ENCODE data around the gene FAM222A.

FAM222A gene

DNA sequence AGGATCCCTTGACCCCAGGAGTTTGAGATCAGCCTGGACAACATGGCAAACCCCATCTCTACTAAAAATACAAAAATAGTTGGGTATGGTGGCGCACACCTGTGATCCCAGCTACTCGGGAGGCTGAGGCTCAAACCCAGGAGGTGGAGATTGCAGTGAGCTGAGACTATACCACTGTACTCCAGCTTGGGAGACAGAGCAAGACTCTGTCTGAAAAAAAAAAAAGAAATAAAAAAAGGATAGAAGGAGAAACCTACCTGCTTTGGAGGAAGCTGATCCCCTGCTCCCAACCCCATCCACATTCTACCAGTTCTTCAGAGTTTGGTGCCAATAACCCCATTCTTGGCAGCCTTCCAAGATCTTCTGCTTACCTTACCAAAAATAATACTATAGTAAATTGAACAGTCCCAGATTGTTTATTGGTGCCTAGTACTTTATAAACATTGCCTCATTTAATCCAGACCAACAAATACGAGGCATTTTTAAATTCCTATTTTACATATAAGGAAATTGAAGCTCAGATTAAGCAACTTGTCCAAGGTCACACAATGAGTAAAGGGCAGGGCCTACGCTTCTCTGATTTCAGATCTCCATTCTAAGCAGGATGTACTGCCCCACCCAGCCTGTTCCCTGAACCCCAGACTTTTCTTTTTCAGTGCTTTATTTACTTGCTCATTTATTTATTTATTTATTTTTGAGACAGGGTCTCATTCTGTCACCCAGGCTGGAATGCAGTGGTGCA lies 33.2 kb upstream of the FAM222A start:
- Histone ChIP-seq H3K4me1 (ENCODE audit: insufficient read depth, low read length) (peaks cover 6% of the 10 kb centered on the region; the same call in 1 of the 2 replicates), H3K36me3 (ENCODE audit: insufficient read depth, low read length) (no peaks in the 10 kb centered on the region), H3K9me3 (ENCODE audit: insufficient read depth, low read depth, low read length) (no peaks in the 10 kb centered on the region), H3K4me3 (ENCODE audit: low read length) (no peak overlapping the region), H3K27me3 (ENCODE audit: insufficient read depth, low read length) (0 out of 2 replicates have a peak, but pooled peaks cover 2% of the 10 kb centered on the region), H3K27ac (ENCODE audit: low read depth, low read length) (no peak overlapping the region), H3K9ac (ENCODE audit: low read depth, low read length) (no peak overlapping the region)
- 92% methylated on average over 4 of the region's 4 CpGs for WGBS

DNA sequence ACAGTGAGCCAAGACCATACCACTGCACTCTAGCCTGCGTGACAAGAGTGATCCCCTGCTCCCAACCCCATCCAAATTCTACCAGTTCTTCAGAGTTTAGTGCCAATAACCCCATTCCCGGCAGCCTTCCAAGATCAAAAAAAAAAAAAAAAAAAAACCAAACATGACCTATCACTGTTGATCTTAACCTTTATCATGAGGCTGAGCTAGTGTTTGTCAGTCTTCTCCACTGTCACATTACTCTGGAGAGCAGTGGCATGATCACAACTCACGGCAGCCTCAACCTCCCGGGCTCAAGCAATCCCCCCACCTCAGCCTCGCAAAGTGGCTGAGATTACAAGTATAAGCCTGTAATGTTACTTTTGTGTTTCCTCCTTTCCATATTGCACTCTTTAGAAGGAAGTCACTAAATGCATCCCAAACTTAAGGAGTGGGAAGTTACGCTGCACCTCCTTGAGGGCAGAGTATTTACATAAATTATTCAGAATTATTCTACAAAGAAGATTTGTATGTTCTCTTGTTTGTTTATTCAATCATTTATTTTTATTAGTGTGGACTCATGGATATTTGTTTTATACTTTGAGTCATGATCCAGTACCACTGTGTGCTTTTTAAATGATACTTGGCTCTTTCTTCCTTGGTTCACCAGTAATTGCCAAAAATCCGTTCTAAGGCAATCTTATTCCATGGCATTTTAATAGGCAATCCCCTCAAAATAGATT lies 31.5 kb upstream of the FAM222A start:
- Histone ChIP-seq H3K27ac (ENCODE audit: low read depth, low read length) (no peak overlapping the region), H3K4me1 (ENCODE audit: insufficient read depth, low read length) (peaks cover 6% of the 10 kb centered on the region; the same call in 1 of the 2 replicates), H3K9ac (ENCODE audit: low read depth, low read length) (no peak overlapping the region), H3K27me3 (ENCODE audit: insufficient read depth, low read length) (0 out of 2 replicates have a peak, but pooled peaks cover 2% of the 10 kb centered on the region), H3K4me3 (ENCODE audit: low read length) (no peak overlapping the region), H3K36me3 (ENCODE audit: insufficient read depth, low read length) (no peaks in the 10 kb centered on the region), H3K9me3 (ENCODE audit: insufficient read depth, low read depth, low read length) (no peaks in the 10 kb centered on the region)
- WGBS, result 87% methylated on average over 6 of the region's 7 CpGs

DNA sequence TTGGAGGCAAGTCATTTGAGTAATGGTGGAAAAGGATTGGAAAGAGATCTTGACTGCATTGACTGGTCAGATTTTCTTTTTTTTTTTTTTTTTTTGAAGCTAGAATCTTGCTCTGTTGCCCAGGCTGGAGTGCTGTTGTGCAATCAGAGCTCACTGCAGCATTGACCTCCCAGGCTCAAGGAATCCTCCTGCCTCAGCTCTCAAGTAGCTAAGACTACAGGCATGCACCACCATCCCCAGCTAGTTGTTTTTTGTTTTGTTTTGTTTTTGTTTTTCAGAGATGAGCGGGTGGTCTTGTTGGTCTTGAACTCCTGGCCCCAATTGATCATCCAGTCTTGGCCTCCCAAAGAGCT lies 30.9 kb upstream of the FAM222A start:
- no peaks in the 10 kb centered on the region for H3K9me3 ChIP-seq (ENCODE audit: insufficient read depth, low read depth, low read length)
- H3K27me3 ChIP-seq (ENCODE audit: insufficient read depth, low read length), result 0 out of 2 replicates have a peak, but pooled peaks cover 2% of the 10 kb centered on the region
- no peak overlapping the region for H3K9ac ChIP-seq (ENCODE audit: low read depth, low read length)
- no peaks in the 10 kb centered on the region for H3K36me3 ChIP-seq (ENCODE audit: insufficient read depth, low read length)
- H3K4me3 ChIP-seq (ENCODE audit: low read length), result no peak overlapping the region
- peaks cover 6% of the 10 kb centered on the region; the same call in 1 of the 2 replicates for H3K4me1 ChIP-seq (ENCODE audit: insufficient read depth, low read length)
- 100% methylated on average over 1 of the region's 1 CpG for WGBS
- no peak overlapping the region for H3K27ac ChIP-seq (ENCODE audit: low read depth, low read length)

DNA sequence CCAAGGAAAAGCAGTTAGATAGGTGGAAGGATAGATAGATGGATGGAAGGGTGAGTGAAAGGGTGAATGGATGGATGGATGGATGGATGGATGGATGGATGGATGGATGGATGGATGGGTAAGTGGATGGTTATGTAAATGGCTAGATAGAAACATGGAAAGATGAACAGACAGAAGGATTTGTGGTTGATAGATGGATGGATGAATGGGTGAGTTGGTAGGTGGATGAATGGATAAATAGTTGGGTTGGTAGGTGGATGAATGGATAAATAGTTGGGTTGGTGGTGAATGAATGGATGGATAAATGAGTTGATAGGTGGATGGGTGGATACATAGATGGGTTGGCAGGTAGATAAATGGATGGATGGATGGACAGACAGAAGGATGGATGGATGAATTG lies 30.3 kb upstream of the FAM222A start:
- Histone ChIP-seq H3K9ac (ENCODE audit: low read depth, low read length) (no peak overlapping the region), H3K27me3 (ENCODE audit: insufficient read depth, low read length) (0 out of 2 replicates have a peak, but pooled peaks cover 2% of the 10 kb centered on the region), H3K4me3 (ENCODE audit: low read length) (no peak overlapping the region), H3K36me3 (ENCODE audit: insufficient read depth, low read length) (no peaks in the 10 kb centered on the region), H3K4me1 (ENCODE audit: insufficient read depth, low read length) (peaks cover 6% of the 10 kb centered on the region; the same call in 1 of the 2 replicates), H3K9me3 (ENCODE audit: insufficient read depth, low read depth, low read length) (no peaks in the 10 kb centered on the region), H3K27ac (ENCODE audit: low read depth, low read length) (no peak overlapping the region)

DNA sequence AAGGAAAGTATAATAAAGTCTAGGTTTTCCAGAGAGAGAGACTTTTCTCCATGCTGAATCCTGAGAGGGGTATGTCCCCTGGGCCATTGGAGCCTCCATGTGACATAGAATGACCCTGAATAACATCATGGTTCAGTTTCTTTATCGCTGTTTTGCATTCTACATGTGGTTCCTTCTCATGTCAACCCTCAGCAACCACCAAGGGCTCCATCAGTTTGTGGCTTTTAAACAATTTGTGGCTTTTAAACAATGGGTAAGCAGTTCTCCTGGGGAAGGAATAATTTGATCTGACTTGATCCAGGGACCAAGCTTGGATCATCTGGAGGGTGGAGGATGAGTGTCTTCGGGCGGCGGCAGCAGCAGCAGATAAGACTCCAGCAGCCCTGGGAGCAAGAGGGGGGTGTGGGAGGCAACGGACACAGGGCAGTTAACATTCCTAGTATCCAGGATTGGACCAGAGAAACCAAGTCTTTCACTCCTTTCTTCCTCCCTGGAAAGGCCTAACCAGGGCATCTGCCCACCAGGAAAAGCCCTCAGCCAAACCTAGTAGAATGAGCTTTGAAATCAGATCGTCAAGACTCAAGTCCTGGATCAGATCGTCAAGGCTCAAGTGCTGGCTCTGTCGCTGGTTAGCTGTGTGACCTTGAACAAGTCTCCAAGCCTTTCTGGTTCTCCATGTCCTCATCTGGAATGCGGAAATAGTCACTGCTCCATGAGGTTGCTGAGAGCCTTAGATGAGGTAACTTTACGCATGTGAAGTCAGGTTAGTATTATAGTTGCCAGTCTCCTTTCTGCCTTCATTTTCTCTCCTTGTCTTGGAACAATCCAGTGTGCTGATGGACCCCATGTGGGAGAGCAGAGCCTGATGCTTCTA lies 27.8 kb upstream of the FAM222A start:
- Histone ChIP-seq H3K4me3 (ENCODE audit: low read length) (no peak overlapping the region), H3K9me3 (ENCODE audit: insufficient read depth, low read depth, low read length) (no peaks in the 10 kb centered on the region), H3K27me3 (ENCODE audit: insufficient read depth, low read length) (0 out of 2 replicates have a peak, but pooled peaks cover 2% of the 10 kb centered on the region), H3K36me3 (ENCODE audit: insufficient read depth, low read length) (no peaks in the 10 kb centered on the region), H3K9ac (ENCODE audit: low read depth, low read length) (no peak overlapping the region), H3K27ac (ENCODE audit: low read depth, low read length) (no peak overlapping the region), H3K4me1 (ENCODE audit: insufficient read depth, low read length) (no peaks in the 10 kb centered on the region)
- 84% methylated on average over 10 of the region's 10 CpGs for WGBS

DNA sequence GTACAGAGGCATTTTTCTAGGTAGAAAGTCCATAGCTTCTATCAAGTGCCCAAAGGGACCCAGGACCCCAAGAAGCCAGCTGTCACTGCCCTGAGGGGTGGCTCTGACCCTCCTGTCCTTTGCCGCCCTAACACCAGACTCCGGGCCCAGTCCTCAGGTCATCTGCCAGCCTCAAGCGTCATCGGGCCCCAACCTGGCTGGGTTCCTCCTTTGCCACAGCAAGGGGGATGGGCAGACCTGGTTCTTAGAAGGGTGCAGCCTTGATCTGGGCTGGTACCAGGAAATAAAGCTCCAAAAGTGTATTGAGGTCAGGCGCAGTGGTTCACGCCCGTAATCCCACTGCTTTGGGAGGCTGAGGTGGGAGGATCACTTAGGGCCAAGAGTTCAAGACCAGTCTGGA lies 27.1 kb upstream of the FAM222A start:
- Histone ChIP-seq H3K36me3 (ENCODE audit: insufficient read depth, low read length) (no peaks in the 10 kb centered on the region), H3K9ac (ENCODE audit: low read depth, low read length) (no peak overlapping the region), H3K4me3 (ENCODE audit: low read length) (no peak overlapping the region), H3K27me3 (ENCODE audit: insufficient read depth, low read length) (0 out of 2 replicates have a peak, but pooled peaks cover 2% of the 10 kb centered on the region), H3K9me3 (ENCODE audit: insufficient read depth, low read depth, low read length) (no peaks in the 10 kb centered on the region), H3K4me1 (ENCODE audit: insufficient read depth, low read length) (no peaks in the 10 kb centered on the region), H3K27ac (ENCODE audit: low read depth, low read length) (no peak overlapping the region)
- 95% methylated on average over 7 of the region's 7 CpGs for WGBS

DNA sequence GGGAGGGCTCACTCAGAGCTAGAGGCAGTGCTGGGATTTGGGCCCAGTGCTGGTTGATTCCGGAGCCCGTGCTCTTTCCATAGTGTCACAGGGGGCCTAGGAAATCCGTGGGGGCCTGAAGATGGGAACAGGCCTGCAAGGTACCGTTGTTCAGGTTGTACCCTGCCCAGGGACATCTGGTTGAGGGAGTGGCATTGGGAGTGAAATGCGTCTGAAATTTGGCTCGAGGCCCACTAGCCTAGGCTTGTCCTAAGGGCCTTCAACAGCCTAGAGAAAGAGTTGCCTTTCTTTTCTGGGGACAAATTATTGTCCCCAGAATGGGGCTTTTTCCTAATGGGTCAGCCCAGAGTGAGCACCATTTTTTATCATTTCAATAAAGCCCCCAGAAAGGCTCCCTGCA lies 26.4 kb upstream of the FAM222A start:
- Histone ChIP-seq H3K4me1 (ENCODE audit: insufficient read depth, low read length) (no peaks in the 10 kb centered on the region), H3K36me3 (ENCODE audit: insufficient read depth, low read length) (no peaks in the 10 kb centered on the region), H3K9me3 (ENCODE audit: insufficient read depth, low read depth, low read length) (no peaks in the 10 kb centered on the region), H3K27me3 (ENCODE audit: insufficient read depth, low read length) (0 out of 2 replicates have a peak, but pooled peaks cover 2% of the 10 kb centered on the region), H3K4me3 (ENCODE audit: low read length) (no peak overlapping the region), H3K9ac (ENCODE audit: low read depth, low read length) (no peak overlapping the region), H3K27ac (ENCODE audit: low read depth, low read length) (no peak overlapping the region)
- WGBS, result 88% methylated on average over 6 of the region's 6 CpGs

DNA sequence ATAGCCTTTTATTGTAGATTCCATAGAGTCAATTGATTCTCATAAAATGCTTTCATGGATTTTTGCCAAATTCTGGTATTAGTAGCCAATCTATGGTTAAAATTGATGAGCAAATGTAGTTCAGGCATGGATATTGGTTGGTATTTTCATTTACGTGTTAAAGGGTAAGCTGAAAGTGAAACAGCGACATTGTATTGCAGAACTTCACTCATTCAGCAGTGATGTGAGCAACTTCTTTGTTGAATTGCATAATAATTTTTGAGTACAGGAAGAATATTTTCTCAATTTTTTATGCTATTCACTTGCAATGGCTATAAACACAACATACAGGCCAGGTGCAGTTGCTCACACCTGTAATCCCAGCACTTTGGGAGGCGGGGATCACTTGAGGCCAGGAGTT lies 24.2 kb upstream of the FAM222A start:
- H3K4me1 ChIP-seq (ENCODE audit: insufficient read depth, low read length), result no peaks in the 10 kb centered on the region
- H3K27ac ChIP-seq (ENCODE audit: low read depth, low read length), result no peak overlapping the region
- no peak overlapping the region for H3K4me3 ChIP-seq (ENCODE audit: low read length)
- no peaks in the 10 kb centered on the region for H3K27me3 ChIP-seq (ENCODE audit: insufficient read depth, low read length)
- 92% methylated on average over 3 of the region's 3 CpGs for WGBS
- H3K9me3 ChIP-seq (ENCODE audit: insufficient read depth, low read depth, low read length), result no peaks in the 10 kb centered on the region
- no peaks in the 10 kb centered on the region for H3K36me3 ChIP-seq (ENCODE audit: insufficient read depth, low read length)
- H3K9ac ChIP-seq (ENCODE audit: low read depth, low read length), result no peak overlapping the region

DNA sequence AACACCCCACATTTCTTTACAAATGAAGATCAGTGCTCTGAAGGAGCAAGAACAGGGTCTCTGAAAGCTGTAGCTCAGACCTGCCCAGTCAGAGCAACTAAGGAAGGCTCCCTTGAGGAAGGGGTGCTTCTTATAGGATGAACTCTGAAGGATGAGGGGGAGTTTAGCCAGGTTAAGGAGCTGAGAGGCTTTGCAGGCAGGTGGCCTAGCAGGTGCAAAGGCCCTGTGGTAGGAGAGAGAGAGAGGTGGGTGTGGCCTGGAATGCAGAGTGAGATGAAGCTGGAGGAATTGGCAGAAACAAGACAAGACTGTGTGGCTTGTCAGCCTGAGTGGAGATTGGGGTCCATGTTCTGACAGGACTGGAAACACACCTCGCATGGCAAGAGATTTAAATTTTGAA lies 20.5 kb upstream of the FAM222A start:
- Histone ChIP-seq H3K9me3 (ENCODE audit: insufficient read depth, low read depth, low read length) (no peaks in the 10 kb centered on the region), H3K4me1 (ENCODE audit: insufficient read depth, low read length) (no peaks in the 10 kb centered on the region), H3K36me3 (ENCODE audit: insufficient read depth, low read length) (no peaks in the 10 kb centered on the region), H3K9ac (ENCODE audit: low read depth, low read length) (no peak overlapping the region), H3K27me3 (ENCODE audit: insufficient read depth, low read length) (no peaks in the 10 kb centered on the region), H3K27ac (ENCODE audit: low read depth, low read length) (no peak overlapping the region), H3K4me3 (ENCODE audit: low read length) (no peak overlapping the region)
- no CpG with 5 or more reads among the region's 1 CpG for WGBS

DNA sequence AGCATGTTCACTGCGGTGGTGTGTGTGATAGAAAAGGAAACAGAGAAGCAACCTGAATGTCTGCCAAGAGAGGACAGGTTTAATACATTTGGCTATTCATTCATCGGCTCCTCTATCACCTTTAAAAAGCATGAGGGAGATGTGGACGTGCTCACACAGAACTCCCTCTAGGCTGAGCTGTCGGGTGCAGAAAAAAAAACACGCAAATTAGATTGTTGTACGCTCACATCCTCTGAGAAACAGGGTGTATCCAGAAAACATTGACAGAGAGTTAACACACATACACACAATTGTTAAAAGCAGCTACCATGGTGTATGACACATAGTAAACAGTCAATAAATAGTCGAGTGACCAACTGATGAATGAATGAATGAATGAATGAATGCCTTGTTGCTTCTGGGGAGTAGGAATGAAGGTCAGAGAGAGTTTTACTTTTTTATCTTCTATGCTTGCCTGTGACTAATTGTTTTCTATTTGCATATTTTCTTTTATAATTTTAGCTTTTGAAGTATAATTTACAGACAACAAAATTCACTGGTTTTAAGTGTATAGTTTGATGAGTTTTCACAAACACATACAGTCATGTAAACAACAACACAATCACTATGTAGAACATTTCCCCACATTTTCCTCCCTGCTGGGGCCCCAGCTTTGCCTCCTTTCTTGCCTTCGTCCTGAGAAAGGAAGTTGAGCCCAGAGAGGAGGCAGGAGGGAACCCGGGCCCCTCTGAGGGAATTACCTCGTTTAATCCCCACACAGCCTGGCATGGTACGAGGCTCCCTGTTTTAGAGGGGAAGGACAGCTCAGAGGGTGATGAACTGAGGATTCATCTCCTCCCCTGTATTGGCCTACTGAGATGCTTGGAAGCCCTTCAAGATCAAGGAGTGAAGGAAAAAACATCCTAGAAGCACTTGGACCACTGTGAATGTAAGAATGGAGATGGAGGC lies 19.7 kb upstream of the FAM222A start:
- no peaks in the 10 kb centered on the region for H3K4me1 ChIP-seq (ENCODE audit: insufficient read depth, low read length)
- no peak overlapping the region for H3K4me3 ChIP-seq (ENCODE audit: low read length)
- H3K36me3 ChIP-seq (ENCODE audit: insufficient read depth, low read length), result no peaks in the 10 kb centered on the region
- H3K9ac ChIP-seq (ENCODE audit: low read depth, low read length), result no peak overlapping the region
- 71% methylated on average over 11 of the region's 11 CpGs for WGBS
- no peak overlapping the region for H3K27ac ChIP-seq (ENCODE audit: low read depth, low read length)
- H3K9me3 ChIP-seq (ENCODE audit: insufficient read depth, low read depth, low read length), result no peaks in the 10 kb centered on the region
- H3K27me3 ChIP-seq (ENCODE audit: insufficient read depth, low read length), result no peaks in the 10 kb centered on the region

All from HUES64 (cell line).